ENCODE measurements around the gene LRRC37A.

DNA sequence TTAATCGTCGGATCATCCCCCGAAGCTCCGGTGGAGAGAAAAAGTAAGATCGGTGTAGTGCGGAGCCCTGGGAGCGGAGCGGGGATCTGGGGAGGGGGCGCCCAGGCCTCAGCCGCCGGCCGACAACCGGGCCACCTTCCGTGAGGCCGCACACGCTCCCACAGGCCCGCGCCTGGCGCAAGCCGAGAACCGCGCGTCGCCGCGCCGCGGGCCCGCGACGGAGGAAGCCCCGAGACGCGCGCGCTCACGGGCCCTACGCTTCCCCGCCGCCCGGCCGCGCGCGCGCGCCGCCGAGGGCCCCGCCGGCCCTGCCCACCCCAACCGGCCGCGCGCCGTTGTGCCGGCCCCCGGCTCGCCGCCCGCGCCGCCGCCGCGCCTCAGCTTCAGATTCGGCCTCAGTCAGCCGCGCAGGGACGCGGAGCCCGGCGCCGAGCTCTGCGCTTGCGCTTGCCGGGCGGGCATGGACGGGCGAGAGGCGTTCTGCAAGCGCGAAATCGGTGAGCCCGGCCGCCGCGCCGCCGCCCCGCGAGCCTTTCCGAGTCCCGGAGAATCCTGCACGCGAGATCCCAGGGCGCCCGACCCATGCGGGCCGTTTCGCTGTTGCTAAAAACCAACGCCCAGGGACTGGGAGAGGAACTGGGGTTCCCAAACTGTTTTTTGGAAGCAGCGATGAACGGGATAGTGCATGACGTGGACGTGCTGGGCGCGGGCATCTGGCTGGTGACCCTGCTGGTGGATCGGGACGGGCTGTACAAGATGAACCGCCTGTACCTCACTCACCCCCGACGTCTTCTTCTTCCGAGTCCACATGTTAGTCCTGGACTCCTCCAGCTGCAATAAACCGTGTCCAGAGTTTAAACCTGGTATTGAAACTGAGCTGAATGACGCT, 28.0 kb upstream of the LRRC37A start:
- TF ChIP-seq CTCF (IDR thresholded peaks at IDR 0.05) (no peak), POLR2A (IDR thresholded peaks at IDR 0.05) (peak in 3 of 4 donors; percentile 34 to 73 (median 69)), POLR2AphosphoS5 (IDR thresholded peaks at IDR 0.05) (peak in 1 of 2 donors; percentile 41)

All from upper lobe of left lung (tissue), 4 donors.